HG02763 (cell line): Measurements from ENCODE around the gene GLIPR1.
"Not testable (repeated sequence)": the region's sequence is repeated elsewhere in the genome, so short reads cannot be mapped to it uniquely, and the experiment has no call there.

Experiments used
- ATAC-seq: cut with Tn5 transposase; IDR thresholded peaks from one replicate; pipeline ENCODE4 v1.9.1; 2021; ENCODE audit warnings: mild to moderate bottlenecking, moderate library complexity; ENCODE audit not compliant: unreplicated experiment

The GLIPR1 gene

DNA sequence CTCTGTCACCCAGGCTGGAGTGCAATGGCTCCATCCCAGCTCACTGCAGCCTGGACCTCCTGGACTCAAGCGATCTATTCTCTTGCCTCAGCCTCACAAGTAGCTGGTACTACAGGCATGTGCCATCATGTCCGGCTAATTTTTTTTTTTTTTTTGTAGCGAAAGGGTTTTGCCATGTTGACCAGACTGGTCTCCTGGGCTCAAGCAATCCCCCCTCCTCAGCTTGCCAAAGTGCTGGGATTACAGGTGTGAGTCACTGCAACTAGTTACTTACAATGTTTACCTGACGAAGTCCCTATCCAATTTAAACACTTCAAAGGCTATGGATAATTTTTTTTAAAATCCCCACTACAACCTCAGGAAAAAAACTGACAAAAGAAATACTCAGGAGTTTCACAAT lies 29.1 kb downstream of the GLIPR1 start:
- ATAC-seq, result no peak

DNA sequence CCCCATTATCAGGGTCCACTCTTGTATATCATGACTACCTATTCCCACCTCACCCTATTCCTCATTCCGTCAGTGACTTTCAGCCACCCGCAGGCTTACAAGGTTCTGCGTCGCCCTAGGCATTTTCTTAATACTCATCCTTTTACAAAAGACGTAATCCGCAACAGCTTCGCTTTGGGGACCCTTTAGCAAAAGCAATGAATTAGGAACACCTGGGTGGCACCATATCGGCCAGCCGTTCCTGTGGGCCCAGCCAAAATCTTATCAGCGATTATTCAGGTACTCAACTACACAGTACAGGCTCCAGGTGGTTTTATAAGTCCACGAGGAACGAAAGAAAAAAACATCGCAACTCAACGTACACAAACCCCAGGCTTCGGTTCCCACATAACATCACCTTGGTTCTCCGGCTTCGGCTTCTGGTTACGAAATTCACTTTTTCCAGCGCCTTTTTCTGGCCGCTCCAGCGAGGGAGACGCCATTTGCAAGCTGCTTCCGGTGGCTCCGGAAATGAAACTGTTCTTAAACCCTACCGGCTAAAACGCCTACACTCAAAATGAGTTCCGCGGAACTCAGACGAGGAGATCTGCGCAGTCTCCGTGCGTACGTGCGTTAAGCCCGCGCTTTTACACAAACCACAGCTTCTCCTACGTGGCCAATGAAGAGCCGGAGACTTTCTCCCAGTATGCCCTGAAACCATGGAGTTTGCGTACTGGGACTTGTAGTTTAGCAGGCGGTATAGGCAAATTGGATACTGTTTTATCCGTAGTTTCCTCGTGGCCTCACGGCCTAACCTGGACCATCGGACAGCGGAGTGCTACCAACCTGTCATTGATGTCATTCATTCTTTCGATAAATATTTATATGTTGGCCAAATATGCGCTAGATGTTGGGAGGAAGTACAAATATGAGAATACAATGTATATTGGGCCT lies 30.8 kb downstream of the GLIPR1 start, which contains the start of gene KRR1:
TSS of gene KRR1 (minus strand) at position 494 of the 933 bp plus-strand sequence. CDS start at position 482, 12 bp downstream.
- ATAC-seq, result peak; percentile 97

- ATAC-seq, result not testable (repeated sequence)
Observed at GRCh38 chr12:75521224-75521623, 40.7 kb downstream of the GLIPR1 start.

DNA sequence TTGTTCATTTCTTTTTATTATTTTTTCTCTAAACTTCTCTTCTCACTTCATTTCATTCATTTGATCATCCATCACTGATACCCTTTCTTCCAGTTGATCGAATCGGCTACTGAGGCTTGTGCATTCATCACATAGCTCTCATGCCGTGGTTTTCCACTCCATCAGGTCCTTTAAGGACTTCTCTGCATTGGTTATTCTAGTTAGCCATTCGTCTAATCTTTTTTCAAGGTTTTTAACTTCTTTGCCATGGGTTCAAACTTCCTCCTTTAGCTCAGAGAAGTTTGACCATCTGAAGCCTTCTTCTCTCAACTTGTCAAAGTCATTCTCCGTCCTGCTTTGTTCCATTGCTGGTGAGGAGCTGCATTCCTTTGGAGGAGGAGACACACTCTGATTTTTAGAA lies 41.6 kb downstream of the GLIPR1 start:
- not testable (repeated sequence) for ATAC-seq

DNA sequence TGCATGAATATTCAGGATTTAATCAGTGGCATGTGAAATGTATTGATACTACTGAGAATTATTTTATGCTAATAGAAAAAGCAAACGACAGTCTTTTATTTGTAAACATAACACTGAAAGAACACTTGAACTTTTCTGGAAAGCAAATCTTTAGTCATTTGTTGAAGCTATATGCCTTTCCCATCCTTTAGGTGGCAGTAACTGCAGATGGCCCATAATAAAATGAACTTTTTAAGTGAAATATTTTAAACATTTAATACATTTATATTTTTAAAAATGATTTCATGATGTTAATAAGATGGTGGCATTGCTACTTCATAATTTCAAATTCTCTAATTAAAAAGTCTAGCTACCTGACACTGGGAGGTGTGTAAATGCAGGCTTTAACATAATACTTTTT lies 44.7 kb downstream of the GLIPR1 start:
- ATAC-seq, result no peak

DNA sequence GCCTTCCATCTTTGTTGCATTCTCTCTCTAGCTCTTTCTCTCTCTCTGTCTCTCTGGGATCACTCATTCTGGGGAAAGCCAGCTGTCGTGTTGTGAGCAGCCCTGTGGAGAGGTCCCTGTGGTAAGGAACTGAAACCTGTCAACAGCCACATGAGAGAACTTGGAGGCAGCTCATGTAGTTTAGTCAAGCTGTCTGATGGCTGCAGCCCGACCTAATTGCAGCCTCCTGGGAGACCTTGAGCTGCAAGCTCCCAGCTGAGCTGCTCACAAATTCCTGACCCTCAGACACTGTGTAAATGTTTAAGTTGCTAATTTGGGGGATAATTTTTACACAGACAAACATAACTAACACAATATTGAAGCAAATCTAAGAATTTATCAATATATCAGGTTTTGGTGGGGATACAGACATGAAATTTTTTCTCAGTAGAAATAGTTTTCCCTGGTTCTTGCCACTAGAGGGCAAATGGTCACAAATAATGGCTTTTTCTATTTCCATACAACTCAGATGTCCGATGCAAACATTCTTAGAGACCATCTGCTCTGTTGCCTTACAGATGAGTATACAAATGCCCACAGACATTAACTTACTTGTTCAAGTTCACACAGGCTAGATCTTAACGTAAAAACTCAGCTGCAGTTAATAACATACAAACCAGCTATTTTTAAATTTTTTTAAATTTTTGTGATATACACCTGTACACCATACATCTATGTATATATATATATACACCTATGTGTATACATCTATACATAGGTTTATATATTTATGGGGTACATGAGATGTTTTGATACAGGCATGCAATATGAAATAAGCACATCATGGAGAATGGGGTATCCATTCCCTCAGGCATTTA lies 46.3 kb downstream of the GLIPR1 start:
- peak; percentile 91 for ATAC-seq

DNA sequence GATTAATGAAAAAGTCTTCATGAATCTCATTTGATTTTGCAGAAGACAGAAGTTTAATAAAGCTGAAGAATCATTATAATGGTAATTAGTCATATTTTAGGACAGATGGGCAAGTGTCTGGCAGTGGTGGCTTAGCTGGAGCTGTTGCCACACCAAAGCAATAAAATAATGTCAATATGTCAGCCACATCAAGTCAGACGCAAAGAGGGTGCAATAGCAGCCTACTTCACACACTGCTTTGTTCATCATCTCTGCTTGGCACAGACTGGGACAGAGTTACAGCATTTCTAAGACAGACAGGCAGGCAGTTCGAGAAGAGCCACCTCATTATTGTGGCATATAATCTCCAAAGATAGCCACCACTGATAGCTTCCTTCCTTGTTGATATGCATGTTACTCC lies 47.7 kb downstream of the GLIPR1 start:
- ATAC-seq, result no peak

DNA sequence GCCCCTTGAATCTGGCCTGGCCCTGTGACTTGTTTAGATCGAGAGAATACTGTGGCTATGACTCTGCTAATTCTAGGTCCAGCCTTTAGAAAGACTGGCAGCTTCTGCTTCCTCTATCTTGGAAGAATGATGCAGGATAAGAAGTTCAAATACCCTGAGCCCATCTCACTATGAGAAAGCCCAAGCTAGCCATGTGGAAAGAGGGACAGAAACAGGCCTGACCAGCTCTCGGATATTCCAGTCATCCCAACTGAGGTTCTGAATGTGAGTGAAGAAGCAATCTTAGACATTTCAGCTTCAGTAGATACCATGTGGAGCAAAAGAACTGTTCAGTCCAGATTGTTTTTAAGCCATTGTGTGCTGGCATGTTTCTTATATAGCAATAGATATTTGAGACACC lies 48.1 kb downstream of the GLIPR1 start:
- no peak for ATAC-seq

GRCh38 chr12:75529316-75529715 lies 48.8 kb downstream of the GLIPR1 start:
- no peak for ATAC-seq

- ATAC-seq, result no peak
Observed at GRCh38 chr12:75529826-75530225, 49.3 kb downstream of the GLIPR1 start.

DNA sequence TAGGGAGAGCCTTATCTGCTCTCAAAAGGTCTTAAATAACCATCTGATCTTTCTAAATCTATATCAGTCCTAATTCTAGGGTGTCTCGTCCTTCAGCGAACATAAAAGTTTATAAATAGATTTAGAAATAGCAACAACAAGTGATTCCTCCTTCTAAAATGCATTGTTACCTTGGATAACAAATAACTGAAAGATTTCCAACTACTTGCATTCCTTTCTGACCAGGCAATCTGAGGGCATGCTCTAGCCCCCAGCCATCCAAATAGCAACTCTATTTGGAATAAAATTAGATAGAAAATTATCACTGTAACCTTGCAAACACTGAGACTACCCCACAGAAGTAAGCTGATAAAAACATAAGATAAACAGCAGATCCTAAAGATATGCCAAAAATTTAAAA lies 52.7 kb downstream of the GLIPR1 start:
- no peak for ATAC-seq

DNA sequence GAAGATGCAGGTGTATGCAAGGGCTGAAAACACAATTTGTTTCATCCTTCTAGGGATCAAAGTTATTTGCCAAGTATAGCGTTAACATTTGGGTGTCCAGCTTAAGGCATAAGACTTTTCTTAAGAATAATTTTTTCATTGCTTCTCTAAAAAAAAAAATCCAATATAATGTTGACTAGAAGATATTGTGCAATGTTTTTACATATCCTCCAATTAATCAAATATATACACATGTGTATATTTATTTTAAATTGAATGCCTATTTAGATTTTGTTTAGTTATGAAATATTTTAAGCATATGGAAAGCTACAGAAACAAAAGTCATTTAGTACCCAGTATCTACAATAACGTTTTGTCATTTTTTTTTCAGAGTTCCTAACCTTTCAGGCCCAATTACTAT lies 59.3 kb downstream of the GLIPR1 start:
- ATAC-seq, result no peak

DNA sequence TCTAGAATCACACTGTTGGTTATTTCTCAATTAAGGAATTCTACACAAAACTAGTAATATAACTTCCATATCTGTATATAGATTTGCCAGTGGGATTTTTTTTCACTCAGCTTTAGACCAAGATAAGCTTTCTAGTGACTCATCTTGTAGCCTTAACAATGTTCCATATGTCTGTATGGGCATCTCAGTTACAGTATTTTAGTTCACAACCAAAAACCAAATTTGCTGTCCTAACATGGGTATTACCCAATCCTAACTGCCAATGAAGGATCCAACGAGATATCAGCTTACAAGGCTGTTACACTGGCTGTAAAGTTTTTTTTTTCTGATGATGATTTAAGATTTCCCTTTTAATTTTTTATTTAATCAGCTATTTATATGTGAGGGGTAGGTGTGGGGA lies 62.4 kb downstream of the GLIPR1 start:
- ATAC-seq, result no peak

DNA sequence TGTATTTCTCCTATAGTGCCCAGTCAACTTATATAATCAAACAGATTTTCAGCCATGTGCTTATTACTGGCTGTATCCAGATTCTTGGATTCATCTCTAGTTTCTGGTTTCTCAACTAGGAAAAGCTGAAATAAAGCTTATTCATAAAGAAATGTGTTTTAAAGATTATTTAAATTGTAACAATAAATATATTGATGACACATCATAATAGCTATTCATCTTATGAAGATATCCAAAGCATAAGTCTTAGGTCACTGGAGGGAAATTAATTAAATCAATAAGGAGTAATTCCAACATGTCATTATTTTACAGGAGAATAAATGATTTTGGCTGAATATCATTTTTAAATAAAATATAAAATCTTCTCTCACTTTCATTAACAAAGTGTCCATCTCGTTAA lies 63.0 kb downstream of the GLIPR1 start:
- ATAC-seq, result no peak

DNA sequence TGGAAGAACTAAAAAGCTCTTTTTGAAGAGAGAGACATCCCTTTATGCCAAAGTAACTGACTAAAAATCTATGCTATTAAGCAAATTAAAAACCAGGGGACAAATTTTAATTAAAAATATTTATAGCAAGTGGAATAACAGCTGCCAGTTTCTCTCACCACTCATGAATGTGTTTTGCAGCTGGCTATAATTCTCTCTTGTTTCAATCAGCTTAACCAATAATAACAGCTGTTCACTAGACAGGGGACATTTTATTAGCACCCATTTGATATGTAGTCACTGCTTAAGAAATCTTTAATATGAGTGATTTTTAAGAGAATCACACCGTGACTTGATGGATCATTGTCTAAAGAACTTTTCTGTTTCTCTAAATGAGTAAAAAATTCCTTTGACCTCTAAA lies 65.1 kb downstream of the GLIPR1 start:
- ATAC-seq, result no peak

GRCh38 chr12:75548879-75549278 lies 68.3 kb downstream of the GLIPR1 start:
- no peak for ATAC-seq

- ATAC-seq, result no peak
Observed at GRCh38 chr12:75549989-75550388, 69.4 kb downstream of the GLIPR1 start.

DNA sequence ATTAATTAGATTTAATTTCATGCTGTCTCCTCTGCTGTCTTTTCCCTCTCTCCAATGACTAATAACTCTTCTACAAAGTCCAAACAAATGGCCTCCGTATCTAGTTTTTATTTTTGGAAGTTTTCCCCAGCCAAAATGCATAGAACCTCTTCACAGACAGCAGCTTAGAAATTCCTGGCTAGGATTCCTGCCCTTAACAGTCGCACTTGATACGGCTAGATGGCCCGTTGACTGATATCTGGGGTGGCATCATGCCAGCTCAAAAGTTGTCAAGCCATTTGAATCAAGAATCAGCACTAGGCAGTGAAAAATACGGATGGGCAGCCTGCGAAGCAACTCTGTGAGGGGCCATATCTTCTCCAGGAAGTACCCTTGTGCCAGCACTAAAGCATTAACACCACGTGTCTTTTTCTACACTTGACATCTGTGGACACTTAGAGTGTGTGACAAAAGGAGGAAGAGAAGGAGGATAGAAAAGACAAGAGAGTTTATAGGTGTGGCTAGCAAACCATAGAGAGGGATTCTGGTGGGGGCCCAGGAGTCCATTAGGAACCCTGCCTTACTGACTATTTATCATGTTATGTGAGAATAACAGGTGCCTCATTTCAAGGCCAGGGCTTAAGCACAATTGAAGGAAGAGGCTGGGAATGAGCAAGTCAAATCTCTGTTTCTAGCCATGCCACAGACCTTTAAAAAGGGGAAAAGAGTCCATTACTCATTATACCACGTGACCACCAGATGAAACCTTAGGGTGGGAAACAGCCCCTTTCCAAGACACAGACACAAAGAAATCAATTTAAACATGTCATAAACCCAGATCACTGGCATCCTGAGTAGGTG lies 70.1 kb downstream of the GLIPR1 start:
- ATAC-seq, result no peak

DNA sequence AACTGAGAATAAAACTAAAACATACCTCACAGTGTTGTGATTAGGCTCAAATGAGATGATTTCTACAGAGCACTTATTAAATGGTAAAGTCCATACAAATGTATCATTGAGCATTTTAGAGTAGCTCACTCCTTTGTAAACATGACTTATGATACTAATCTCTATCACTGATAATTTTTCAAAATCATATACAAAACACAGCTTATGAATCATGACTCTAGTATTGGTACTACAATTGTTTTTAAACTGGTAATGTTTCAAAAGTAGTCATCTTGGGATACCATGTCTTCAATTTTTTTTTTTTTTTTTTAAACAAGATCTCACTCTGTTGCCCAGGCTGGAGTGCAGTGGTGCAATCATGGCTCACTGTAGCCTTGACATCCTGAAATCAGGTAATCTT lies 70.9 kb downstream of the GLIPR1 start:
- ATAC-seq, result no peak

- no peak for ATAC-seq
Observed at GRCh38 chr12:75553398-75553797, 72.8 kb downstream of the GLIPR1 start.
